Measurements from ENCODE around the gene PHLDA2. TPM values are rescaled to one million over a fixed set of nuclear protein-coding genes. Genes with fewer than 3 reads are reported as not detected.
"Not testable (repeated sequence)": the region's sequence is repeated elsewhere in the genome, so short reads cannot be mapped to it uniquely, and the experiment has no call there.

The PHLDA2 gene
- total RNA-seq, 1 experiment from 2014 or later: 6.4 TPM

GRCh38 chr11:2945031-2945756 lies 16.0 kb upstream of the PHLDA2 start:
- peak; percentile 82 for DNase-seq (ENCODE audit: low read depth)

GRCh38 chr11:2944530-2944929 lies 15.3 kb upstream of the PHLDA2 start:
- DNase-seq (ENCODE audit: low read depth): no peak

GRCh38 chr11:2943711-2944118 lies 14.5 kb upstream of the PHLDA2 start:
- no peak for DNase-seq (ENCODE audit: low read depth)

- no peak for DNase-seq (ENCODE audit: low read depth)
These were observed 13.9 kb upstream of the PHLDA2 start for GRCh38 chr11:2942872-2943710.

GRCh38 chr11:2942447-2942846 lies 13.2 kb upstream of the PHLDA2 start:
- no peak for DNase-seq (ENCODE audit: low read depth)

- DNase-seq (ENCODE audit: low read depth): no peak
These were observed 12.0 kb upstream of the PHLDA2 start for GRCh38 chr11:2940921-2941821.

- DNase-seq (ENCODE audit: low read depth): peak; percentile 83
These were observed 11.1 kb upstream of the PHLDA2 start for GRCh38 chr11:2940147-2940920.

- not testable (repeated sequence) for DNase-seq (ENCODE audit: low read depth)
These were observed 9.5 kb upstream of the PHLDA2 start for GRCh38 chr11:2938458-2939418.

- DNase-seq (ENCODE audit: low read depth): peak; percentile 3
These were observed 8.6 kb upstream of the PHLDA2 start for GRCh38 chr11:2937641-2938457.

GRCh38 chr11:2934611-2935239 lies 5.5 kb upstream of the PHLDA2 start:
- DNase-seq (ENCODE audit: low read depth): no peak

GRCh38 chr11:2934021-2934550 lies 4.9 kb upstream of the PHLDA2 start:
- DNase-seq (ENCODE audit: low read depth): no peak

GRCh38 chr11:2933375-2934020 lies 4.3 kb upstream of the PHLDA2 start:
- DNase-seq (ENCODE audit: low read depth): peak; percentile 95

- peak; percentile 75 for DNase-seq (ENCODE audit: low read depth)
These were observed 3.6 kb upstream of the PHLDA2 start for GRCh38 chr11:2932850-2933251.

GRCh38 chr11:2931771-2932738 lies 2.8 kb upstream of the PHLDA2 start:
- DNase-seq (ENCODE audit: low read depth): no peak

- DNase-seq (ENCODE audit: low read depth): no peak
These were observed 2.2 kb upstream of the PHLDA2 start for GRCh38 chr11:2931420-2931746.

GRCh38 chr11:2930704-2931419 lies 1.6 kb upstream of the PHLDA2 start:
- peak; percentile 84 for DNase-seq (ENCODE audit: low read depth)

Measured in Daoy (cell line).